GM21825 (cell line): ENCODE measurements around the gene MAGOH.
"Not testable (repeated sequence)": the region's sequence is repeated elsewhere in the genome, so short reads cannot be mapped to it uniquely, and the experiment has no call there.

Experiments used
- ATAC-seq: cut with Tn5 transposase; IDR thresholded peaks from one replicate; pipeline ENCODE4 v1.9.1; 2021; ENCODE audit warnings: mild to moderate bottlenecking, moderate library complexity; ENCODE audit not compliant: unreplicated experiment

MAGOH gene

DNA sequence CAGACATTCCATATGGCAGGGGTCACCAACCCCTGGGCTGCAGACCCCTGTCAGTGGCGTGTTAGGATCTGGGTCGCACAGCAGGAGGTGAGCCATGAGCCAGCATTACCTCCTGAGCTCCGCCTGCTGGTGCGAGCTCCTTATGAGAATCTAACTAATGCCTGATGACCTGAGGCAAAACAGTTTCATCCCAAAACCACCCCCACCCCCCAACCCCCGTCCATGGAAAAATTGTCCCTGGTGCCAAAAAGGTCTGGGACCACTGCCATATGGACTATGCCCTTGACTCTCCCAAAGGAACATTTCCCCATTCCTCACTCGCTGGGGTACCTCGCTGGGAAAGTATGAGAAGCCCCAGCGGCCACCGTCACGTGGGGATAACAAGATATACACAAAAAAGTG, 48.1 kb downstream of the MAGOH start:
- no peak for ATAC-seq

DNA sequence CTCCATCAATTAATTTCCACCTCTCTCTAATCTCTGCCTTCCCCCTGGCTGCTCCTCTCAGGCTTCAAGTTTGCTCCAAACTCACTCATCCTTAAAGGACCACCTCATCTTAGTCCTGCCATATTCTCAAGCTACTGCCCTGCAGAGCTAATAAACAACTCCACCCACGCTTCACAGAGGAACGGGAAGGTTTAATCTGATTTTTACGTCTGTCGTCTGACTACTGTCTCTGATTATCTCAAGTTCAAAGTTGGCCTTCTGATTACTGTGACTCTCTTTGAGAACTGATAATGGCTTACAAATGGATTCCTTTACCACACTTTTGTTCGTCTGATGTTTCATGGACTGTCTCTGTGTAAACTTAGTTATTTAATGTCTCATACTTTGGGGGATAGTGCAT, 49.3 kb downstream of the MAGOH start:
- no peak for ATAC-seq

DNA sequence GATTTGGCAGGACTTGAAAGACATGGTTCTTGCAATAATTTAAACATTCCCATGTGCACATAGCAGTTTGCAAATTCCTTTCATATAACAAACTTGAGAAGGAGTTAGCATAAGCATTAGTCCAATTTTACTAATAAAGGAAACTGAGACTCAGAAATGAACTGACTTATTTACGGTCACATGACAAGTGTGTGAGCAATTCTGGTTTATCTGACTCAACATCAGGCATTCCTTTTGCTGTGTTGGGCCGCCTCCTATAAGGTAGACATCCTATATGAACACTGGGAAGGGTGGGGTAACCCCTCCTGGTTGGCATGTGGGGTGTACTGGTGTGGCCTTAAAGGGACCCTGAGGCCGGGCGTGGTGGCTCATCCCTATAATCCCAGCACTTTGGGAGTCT, 50.2 kb downstream of the MAGOH start:
- ATAC-seq = no peak

DNA sequence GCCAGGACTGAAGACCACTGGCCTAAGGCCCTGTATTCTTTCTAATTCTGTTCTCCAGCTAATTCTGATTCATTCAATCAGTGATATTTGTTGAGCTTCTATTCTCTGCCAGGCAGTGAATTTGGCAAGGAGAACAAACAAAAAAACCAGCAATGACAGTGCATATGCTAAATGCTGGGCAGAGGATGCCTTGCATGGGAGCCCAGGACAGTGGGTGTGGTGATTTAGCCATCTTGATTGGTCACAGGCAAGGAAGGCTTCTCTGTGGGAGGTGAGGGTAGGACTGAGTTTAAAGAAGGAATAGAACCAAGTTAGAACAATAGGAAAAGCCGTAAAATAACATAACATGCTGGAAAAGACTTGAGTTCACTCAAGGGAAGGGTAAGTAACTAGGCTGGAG, 50.9 kb downstream of the MAGOH start:
- no peak for ATAC-seq

DNA sequence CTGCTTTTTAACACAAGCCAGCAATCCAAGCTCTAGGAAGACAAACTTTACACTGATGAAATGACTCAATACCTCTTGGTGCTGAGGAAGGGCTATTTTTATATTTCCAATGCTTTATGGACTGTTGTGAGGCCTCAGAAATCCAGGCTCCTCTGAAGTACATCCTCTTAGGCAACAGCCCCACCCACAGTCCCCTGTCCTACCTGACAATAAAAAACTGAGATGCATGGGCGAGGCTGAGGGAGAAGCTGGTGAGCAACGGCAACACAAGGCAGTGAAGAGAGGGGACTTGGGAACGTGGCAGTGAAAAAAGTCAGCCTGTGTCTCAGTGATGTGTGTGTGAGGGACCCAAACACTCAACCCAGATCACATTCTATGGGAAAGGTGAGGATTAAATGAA, 51.8 kb downstream of the MAGOH start:
- no peak for ATAC-seq

DNA sequence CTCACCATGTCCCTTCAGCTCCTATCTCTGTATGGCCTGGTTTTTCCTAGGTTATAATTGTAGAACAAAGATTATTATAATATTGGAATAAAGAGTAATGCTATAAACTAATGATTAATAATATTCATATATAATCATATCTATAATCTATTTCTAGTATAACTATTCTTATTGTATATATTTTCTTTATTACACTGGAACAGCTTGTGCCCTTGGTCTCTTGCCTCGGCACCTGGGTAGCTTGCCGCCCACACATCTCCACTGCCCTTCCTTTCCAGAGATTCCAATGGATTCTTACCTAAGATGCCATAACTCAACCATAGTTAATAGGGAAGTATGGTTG, 52.4 kb downstream of the MAGOH start:
- ATAC-seq = not testable (repeated sequence)

DNA sequence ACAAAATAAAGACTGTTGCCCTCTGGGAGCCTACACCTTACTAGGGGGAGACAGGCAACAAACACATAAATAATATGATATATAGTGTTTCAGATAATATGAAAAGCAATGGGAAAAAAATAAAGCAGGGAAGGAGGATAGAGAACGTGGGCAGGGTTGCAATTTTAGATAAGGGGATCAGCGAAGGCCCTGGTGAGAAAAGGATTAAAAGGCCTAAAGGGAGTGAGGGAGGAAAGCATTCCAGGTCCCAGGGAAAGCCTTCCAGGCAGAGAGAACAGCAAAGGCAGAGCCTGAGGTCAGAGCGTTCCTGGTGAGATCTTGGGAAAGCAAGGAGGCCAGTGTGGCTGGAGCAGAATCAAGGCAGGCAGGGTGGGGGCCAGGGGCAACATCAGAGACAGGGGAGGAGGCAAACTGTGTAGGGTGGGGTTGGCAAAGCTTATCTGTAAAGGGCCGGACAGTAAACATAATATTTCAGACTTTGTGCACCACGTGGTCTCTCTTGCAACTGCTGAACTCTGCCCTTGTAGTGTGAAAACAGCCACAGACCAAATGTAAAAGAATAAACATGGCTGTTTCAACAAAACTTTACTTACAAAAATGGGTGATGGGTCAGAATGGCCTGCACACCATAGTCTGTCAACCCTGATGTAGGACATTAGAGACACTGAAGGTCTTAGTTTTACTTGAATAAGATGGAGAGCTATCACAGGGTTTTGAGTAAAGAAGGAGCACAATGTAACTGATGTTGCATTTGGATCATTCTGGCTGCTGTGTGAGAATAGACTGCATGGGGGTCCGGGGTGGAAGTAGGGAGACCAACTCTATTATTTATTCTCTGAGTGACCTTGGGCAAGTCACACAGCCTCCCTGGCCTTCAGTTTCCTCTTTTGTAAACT, 55.0 kb downstream of the MAGOH start:
- ATAC-seq = no peak

DNA sequence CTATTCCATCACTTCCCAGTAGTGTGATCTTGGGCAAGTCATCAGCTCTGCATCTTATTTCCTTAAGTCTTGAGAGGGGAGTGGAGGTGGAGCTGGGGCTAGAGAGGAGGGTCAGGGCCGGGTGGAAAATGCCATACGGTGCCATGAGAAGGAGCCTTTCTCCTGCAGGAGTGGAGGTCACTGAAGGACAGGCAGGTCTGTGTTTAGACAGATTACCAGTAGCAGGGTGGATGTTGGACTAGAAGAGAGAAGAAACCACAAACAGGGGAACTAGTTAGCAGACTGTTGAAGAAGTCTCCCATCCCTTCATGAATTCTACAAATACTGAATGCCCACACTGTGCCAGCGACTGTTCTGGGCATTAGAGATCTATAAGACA, 55.6 kb downstream of the MAGOH start:
- no peak for ATAC-seq

DNA sequence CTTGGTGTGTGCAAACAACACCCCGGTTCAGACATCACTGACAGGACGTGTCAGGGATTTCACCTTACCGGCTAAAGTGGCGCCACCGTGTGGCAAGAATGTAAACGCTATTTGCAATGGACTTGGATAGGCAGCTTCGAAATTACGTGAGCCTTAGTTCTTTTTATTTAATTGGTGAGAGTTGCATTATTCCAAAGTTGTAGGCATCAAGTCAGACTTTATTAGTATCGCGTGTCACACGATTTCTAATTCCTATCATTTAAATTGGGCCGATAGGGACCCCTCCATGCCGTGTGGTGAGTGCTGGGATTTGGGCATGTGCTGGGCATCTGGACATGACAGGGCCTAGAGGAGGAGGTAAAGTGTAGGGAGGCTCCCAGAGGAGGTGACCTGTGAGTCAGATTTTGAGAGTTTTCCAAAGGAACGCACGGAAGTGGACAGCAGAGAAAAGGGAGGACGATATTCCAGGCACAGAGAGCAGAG, 56.2 kb downstream of the MAGOH start:
- ATAC-seq = no peak

DNA sequence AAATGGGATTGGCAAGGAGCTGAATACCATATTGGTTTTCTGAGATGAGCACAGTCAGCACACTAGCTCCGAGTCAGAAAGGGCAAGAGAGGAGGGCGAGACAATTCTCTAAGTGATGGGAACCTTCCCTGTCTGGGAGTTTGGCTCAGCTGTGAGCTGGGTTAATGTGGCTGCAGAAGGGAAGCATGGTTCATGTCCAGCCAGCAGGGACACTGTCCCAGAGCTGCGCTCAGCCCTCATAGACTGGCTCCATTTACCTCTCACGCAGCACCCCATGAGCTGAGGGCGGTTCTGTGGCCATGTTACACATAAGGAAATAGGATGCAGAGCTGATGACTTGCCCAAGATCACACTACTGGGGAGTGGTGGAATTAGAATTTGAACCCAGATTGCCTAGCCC, 57.4 kb downstream of the MAGOH start:
- ATAC-seq = no peak

DNA sequence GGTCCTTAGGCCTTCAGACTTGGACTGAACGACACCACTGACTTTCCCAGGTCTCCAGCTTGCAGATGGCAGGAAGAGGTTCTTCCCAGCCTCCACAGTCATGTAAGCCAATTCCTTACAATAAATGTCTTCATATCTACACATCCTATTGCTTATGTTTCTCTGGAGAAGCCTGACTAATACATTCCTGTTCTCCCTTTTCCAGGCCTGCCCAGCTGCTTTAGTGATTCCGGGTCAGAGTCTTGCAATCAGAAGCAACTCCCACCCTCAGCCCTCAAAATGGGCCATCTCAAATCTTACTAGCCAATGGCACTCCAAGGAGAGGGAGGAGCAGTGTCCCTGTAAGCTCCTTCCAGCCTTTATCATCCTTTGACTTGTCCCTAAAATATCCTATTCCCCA, 58.1 kb downstream of the MAGOH start:
- no peak for ATAC-seq
